ENCODE data around the gene GPR12. TPM values are rescaled to one million over a fixed set of nuclear protein-coding genes. Genes with fewer than 3 reads are reported as not detected.
A peak's percentile ranks its signal among the peaks of the same experiment; 100 is the strongest.

The GPR12 gene, protein sequence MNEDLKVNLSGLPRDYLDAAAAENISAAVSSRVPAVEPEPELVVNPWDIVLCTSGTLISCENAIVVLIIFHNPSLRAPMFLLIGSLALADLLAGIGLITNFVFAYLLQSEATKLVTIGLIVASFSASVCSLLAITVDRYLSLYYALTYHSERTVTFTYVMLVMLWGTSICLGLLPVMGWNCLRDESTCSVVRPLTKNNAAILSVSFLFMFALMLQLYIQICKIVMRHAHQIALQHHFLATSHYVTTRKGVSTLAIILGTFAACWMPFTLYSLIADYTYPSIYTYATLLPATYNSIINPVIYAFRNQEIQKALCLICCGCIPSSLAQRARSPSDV
- total RNA-seq (2012; rRNA removed): not detected in 2 replicates

DNA sequence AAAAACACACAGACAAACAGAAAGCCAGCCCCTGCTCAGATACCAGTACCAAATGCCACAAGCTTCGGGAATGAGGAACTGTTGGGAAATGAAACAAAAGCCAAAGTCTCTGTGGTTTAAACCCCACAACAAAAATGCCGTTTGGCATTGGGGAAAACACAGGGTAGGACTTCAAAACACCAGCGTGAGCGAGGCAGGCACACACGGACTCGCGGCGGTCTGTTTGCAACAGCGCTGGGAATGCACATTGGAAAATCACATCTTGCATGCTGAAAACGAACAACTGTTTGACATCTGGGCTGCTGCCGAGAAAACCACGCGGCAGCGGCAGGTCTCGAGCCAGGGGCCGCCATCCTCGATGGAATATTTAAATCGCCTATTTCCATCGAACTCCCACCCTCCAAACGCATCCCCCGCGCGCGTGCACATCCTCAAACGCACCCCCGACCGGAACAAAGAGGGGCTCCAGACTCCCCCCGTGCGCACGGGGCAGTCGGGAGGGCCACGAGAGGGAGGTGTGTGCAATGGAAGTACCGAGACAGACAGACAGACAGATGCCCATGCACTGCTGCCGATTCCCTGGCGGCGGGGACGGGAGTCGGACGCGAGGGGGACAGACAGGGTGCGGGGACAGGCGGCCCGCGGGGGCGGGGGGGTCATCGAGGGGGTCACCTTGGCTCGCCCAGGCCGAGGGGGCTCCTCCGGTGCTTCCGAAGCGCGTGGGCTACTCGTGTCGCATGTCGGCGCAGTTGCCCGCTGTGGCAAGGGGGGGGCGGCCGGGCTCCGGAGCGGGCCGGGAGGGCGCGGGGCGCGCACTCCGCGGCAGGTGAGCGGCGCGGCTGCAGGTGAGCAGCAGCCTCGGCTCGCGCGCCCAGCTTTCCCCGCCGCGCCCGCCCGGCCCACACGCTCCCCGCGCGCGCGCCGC lies at the start of gene GPR12:
TSS of gene GPR12 (minus strand) at position 880 of the 925 bp plus-strand sequence. CDS start 959 bp downstream, outside the sequence.
- peaks cover 73% of the 10 kb centered on the region for H3K27me3 ChIP-seq (ENCODE audit: control insufficient read depth, insufficient read depth, low read length)
- peaks cover 6% of the 10 kb centered on the region for H3K4me1 ChIP-seq (ENCODE audit: control insufficient read depth, insufficient read depth, low read length)
- no peaks in the 10 kb centered on the region for H3K9me3 ChIP-seq (replicated peaks; ENCODE audit: low read length)
- H3K36me3 ChIP-seq (ENCODE audit: insufficient read depth, low read length): no peaks in the 10 kb centered on the region
- peak within 1 kb of the TSS; percentile 78 for H3K4me2 ChIP-seq (ENCODE audit: low read length)
- H3K9ac ChIP-seq (ENCODE audit: low read depth, low read length): no peak within 1 kb of the TSS
- H3K4me3 ChIP-seq (ENCODE audit: low read length): peak within 1 kb of the TSS; percentile 35

DNA sequence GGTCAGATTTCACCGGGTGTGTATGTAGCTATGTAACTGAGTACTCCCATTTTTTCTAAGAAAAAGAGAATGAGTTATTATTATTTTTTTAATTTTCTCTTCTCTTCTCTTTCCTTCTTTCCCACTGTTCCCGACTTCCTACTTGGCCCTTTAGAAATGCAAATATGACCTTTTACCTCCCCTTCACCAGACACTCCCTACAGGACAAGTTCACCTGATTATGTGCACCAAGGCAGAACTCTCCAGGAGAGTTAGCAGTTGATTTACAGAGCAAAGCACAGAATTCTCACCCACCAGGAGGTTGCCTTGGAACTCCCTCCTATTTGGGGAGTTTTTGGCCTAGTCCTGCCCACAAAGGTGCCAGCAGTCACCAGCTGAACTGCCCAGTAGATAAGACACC lies 49.5 kb upstream of the GPR12 start:
- Histone ChIP-seq H3K27me3 (ENCODE audit: control insufficient read depth, insufficient read depth, low read length) (peaks cover 5% of the 10 kb centered on the region), H3K9me3 (replicated peaks; ENCODE audit: low read length) (no peaks in the 10 kb centered on the region), H3K9ac (ENCODE audit: low read depth, low read length) (no peak overlapping the region), H3K36me3 (ENCODE audit: insufficient read depth, low read length) (no peaks in the 10 kb centered on the region), H3K4me1 (ENCODE audit: control insufficient read depth, insufficient read depth, low read length) (no peaks in the 10 kb centered on the region), H3K4me3 (ENCODE audit: low read length) (no peak overlapping the region), H3K4me2 (ENCODE audit: low read length) (no peak overlapping the region)

DNA sequence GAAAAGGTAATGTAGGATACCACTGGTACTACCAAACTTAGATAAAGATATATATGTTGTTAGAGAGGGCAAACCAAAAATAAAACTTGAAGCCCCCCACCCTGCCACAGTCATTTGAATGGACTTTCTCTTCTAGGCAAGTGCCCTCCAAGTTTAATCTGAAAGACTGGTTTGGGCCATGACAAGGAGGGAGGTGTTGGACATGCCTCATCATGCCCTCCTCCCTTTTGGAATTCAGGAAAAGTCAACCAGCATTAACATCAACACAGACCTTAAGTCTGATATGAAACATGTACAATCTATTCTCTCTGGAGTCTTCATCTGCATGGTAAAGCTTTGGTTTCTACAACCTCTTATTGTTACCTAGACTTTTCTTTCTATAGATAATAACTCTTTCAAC lies 46.3 kb upstream of the GPR12 start:
- Histone ChIP-seq H3K36me3 (ENCODE audit: insufficient read depth, low read length) (no peaks in the 10 kb centered on the region), H3K4me2 (ENCODE audit: low read length) (no peak overlapping the region), H3K9ac (ENCODE audit: low read depth, low read length) (no peak overlapping the region), H3K9me3 (replicated peaks; ENCODE audit: low read length) (no peaks in the 10 kb centered on the region), H3K4me1 (ENCODE audit: control insufficient read depth, insufficient read depth, low read length) (no peaks in the 10 kb centered on the region), H3K27me3 (ENCODE audit: control insufficient read depth, insufficient read depth, low read length) (peaks cover 14% of the 10 kb centered on the region), H3K4me3 (ENCODE audit: low read length) (no peak overlapping the region)

DNA sequence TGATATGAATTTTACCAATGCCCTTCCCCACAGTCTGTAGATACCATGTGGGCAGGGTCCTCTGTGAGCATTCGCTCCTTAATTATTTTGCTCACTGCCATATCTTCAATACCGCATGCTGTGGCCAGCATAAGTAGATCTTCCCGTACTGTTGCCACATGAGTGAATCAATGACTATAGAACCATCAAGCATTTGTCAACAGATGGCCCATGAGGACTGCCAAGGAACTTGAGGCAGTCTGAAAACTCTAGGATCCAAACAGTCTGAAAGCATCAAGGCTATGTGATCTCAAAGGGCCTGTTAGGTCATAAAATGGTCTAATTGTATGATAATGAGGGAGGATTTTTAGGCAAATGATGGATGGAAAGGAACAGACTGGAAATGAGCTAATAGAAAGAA lies 27.4 kb upstream of the GPR12 start:
- H3K4me1 ChIP-seq (ENCODE audit: control insufficient read depth, insufficient read depth, low read length): no peaks in the 10 kb centered on the region
- H3K36me3 ChIP-seq (ENCODE audit: insufficient read depth, low read length): no peaks in the 10 kb centered on the region
- no peak overlapping the region for H3K4me3 ChIP-seq (ENCODE audit: low read length)
- peaks cover 19% of the 10 kb centered on the region for H3K27me3 ChIP-seq (ENCODE audit: control insufficient read depth, insufficient read depth, low read length)
- no peak overlapping the region for H3K9ac ChIP-seq (ENCODE audit: low read depth, low read length)
- no peaks in the 10 kb centered on the region for H3K9me3 ChIP-seq (replicated peaks; ENCODE audit: low read length)
- H3K4me2 ChIP-seq (ENCODE audit: low read length): no peak overlapping the region

DNA sequence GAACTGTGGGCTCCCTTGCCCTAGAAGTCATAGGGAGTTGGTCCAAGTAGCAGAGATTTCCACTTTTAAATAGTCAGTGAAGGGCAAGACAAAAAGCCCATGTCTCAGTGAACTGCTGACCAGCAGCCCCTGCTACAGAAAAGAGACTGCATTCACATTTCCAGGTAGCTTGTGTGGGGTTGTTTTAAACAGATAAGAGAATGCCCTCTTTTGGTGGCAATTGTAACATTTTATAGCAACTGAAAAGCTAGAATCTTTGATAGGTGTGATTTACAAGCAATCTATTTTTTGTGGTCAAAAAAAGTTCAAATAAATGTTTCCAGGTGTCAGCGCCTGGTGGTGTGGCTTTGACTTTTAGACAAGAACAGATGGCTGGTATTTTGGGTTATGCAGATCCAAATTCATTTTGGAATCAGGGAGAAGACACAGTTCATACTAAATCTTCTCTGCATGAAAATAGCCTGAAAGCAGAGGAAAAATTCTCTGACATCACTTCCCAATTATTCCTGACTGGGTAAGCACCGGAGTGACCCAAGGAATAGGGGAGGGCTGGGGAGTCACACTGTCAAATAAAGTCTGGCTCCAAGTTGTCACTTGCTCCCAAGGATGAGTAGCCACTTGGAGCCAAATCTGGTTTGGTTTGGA lies 26.2 kb upstream of the GPR12 start:
- Histone ChIP-seq H3K36me3 (ENCODE audit: insufficient read depth, low read length) (no peaks in the 10 kb centered on the region), H3K27me3 (ENCODE audit: control insufficient read depth, insufficient read depth, low read length) (peaks cover 19% of the 10 kb centered on the region), H3K4me2 (ENCODE audit: low read length) (no peak overlapping the region), H3K9ac (ENCODE audit: low read depth, low read length) (no peak overlapping the region), H3K4me1 (ENCODE audit: control insufficient read depth, insufficient read depth, low read length) (no peaks in the 10 kb centered on the region), H3K4me3 (ENCODE audit: low read length) (no peak overlapping the region), H3K9me3 (replicated peaks; ENCODE audit: low read length) (no peaks in the 10 kb centered on the region)

DNA sequence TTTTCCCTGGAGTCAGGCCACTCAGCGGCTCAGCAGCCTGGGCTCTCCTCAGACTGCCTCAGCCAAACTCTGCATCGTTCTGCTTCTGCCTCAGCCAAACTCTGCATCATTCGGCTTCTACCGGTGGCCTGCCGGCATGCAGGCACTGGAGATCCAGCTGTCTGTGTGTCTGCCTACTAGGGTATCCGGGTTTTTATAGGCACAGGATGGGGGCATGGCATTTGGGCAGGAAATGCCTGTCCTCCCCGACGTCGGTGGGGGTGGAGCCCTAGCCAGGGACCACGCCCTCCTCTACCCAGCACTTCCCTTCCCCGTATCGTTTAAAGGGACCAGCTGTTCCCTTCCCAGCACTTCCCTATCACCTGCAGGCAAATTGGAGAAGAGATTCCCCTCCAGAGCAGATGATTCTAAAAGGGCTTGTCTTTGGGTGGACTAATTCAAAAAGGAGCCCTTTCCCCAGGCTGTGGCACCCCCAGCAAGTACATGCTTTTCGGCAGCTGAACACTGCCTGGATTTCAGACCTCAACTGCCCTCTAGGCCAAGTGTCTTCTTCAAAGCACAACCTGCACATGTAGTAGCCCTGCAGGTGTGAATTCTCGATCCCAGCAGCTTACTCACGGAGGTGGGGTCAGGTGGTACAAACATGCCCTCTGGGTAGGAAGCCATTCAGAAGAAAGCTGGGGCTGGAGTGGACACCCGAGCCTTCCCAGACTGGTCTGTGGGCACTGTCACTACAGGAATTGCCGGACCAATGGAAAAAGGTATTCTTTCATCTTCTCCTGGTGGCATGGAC lies 25.4 kb upstream of the GPR12 start:
- no peaks in the 10 kb centered on the region for H3K36me3 ChIP-seq (ENCODE audit: insufficient read depth, low read length)
- peaks cover 19% of the 10 kb centered on the region for H3K27me3 ChIP-seq (ENCODE audit: control insufficient read depth, insufficient read depth, low read length)
- H3K4me2 ChIP-seq (ENCODE audit: low read length): peak overlapping the region; percentile 32
- no peak overlapping the region for H3K4me3 ChIP-seq (ENCODE audit: low read length)
- no peak overlapping the region for H3K9ac ChIP-seq (ENCODE audit: low read depth, low read length)
- no peaks in the 10 kb centered on the region for H3K9me3 ChIP-seq (replicated peaks; ENCODE audit: low read length)
- H3K4me1 ChIP-seq (ENCODE audit: control insufficient read depth, insufficient read depth, low read length): no peaks in the 10 kb centered on the region

DNA sequence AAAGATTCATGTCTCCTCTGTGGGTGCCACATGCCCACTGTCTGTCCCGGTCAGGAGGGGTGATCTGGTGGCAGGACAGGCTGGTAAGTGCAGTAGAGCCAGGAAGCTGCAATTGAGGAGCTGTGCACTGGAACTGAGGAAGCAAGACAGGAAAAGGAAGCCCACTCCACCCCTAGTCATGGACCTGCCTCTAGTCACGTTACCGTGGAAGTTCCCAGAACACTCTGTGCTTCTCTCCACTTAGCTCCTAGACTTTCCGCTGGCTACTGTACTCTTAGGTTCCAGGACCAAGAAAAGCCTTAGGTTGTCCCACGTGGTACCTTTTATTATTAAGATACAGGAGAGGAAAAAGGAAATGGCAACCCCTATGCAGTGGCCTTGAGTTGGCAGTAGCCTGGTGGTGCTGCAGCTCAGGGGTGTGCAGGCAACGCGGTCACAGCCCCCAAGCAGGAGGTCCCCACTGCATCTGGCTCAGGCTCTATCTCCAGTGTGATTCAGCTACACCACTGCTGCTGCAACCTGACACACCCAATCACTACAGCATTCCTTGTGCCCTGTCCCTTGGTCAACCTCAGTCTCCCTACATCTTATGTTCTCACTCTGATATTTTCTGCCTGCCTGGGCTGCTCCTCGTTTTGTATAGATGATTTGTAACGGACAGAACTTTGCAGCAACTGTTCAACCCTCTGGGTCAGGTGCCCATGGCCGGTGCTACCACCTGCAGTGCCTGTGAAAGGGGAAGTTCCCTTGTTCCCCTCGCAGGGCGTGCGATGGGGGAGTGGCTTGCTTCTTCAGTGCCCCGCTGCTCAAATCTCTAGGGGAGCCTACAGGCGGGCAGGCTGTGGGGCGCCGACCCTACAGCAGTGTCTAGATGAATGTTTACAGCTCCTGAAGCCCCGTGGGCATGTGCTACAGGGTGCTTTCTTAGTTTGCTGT lies 24.4 kb upstream of the GPR12 start:
- no peaks in the 10 kb centered on the region for H3K36me3 ChIP-seq (ENCODE audit: insufficient read depth, low read length)
- no peak overlapping the region for H3K9ac ChIP-seq (ENCODE audit: low read depth, low read length)
- H3K4me3 ChIP-seq (ENCODE audit: low read length): no peak overlapping the region
- no peaks in the 10 kb centered on the region for H3K9me3 ChIP-seq (replicated peaks; ENCODE audit: low read length)
- no peak overlapping the region for H3K4me2 ChIP-seq (ENCODE audit: low read length)
- H3K4me1 ChIP-seq (ENCODE audit: control insufficient read depth, insufficient read depth, low read length): no peaks in the 10 kb centered on the region
- peaks cover 19% of the 10 kb centered on the region for H3K27me3 ChIP-seq (ENCODE audit: control insufficient read depth, insufficient read depth, low read length)

DNA sequence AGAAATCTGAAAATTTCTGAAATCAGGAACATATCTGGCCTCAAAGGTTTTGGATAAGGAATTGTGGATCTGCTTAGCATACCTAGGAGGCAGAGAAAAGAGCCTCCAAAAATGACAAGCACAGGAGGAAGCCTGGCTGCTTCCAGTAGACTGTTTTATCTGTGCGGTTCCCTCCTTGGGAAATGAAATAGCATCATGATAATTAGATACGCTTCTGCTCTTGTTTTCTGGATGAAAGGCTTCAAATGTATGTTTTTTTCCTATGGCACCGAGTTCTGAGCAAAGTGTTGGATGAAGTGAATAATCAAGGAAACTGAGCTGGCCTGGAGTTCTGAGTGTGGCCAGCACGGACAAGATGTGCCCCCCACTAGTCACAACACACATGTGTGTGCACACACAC lies 19.8 kb upstream of the GPR12 start:
- Histone ChIP-seq H3K9me3 (replicated peaks; ENCODE audit: low read length) (no peaks in the 10 kb centered on the region), H3K4me3 (ENCODE audit: low read length) (no peak overlapping the region), H3K36me3 (ENCODE audit: insufficient read depth, low read length) (no peaks in the 10 kb centered on the region), H3K27me3 (ENCODE audit: control insufficient read depth, insufficient read depth, low read length) (no peaks in the 10 kb centered on the region), H3K9ac (ENCODE audit: low read depth, low read length) (no peak overlapping the region), H3K4me1 (ENCODE audit: control insufficient read depth, insufficient read depth, low read length) (no peaks in the 10 kb centered on the region), H3K4me2 (ENCODE audit: low read length) (no peak overlapping the region)

DNA sequence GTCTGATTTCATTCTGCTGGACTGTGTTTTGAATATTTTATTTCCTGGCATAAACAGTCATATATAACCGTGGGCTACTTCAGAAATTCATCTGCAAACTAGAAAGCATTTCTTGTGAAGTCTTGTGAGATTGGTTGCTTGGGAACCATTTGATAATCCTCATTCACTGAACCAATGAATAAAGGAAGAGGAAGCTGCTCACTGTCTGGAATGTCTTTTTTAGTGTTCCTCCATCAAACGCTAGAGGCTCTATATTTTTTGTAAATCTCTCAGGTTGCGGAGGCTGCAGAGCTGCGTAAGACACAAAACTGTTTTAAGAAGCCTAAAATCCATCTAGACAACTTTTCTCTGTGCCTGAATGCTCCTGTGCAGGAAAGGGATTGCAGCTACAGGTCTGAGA lies 18.7 kb upstream of the GPR12 start:
- Histone ChIP-seq H3K36me3 (ENCODE audit: insufficient read depth, low read length) (no peaks in the 10 kb centered on the region), H3K4me2 (ENCODE audit: low read length) (no peak overlapping the region), H3K4me1 (ENCODE audit: control insufficient read depth, insufficient read depth, low read length) (no peaks in the 10 kb centered on the region), H3K9me3 (replicated peaks; ENCODE audit: low read length) (no peaks in the 10 kb centered on the region), H3K9ac (ENCODE audit: low read depth, low read length) (no peak overlapping the region), H3K4me3 (ENCODE audit: low read length) (no peak overlapping the region), H3K27me3 (ENCODE audit: control insufficient read depth, insufficient read depth, low read length) (no peaks in the 10 kb centered on the region)

DNA sequence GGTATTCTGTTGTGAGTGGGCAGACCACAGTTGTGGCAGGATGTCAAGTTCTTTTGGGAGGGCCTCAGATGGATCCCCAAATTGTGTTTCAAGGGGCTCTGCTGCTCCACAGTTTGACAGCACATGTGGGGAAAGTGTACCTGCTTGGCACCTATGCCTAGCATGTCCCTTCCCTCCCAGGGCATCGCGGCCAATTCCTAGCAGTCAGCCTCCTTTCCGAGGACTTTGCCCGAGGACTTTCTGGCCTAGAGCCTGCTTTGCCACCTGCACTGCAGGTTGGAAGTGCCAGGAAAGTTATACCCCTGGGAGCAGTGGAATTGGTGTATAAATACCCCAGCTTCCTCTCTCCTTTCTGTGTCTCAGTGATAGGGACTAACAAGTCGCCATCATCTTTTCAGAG lies 11.9 kb upstream of the GPR12 start:
- Histone ChIP-seq H3K9me3 (replicated peaks; ENCODE audit: low read length) (no peaks in the 10 kb centered on the region), H3K4me1 (ENCODE audit: control insufficient read depth, insufficient read depth, low read length) (no peaks in the 10 kb centered on the region), H3K36me3 (ENCODE audit: insufficient read depth, low read length) (no peaks in the 10 kb centered on the region), H3K4me2 (ENCODE audit: low read length) (no peak overlapping the region), H3K9ac (ENCODE audit: low read depth, low read length) (no peak overlapping the region), H3K4me3 (ENCODE audit: low read length) (no peak overlapping the region), H3K27me3 (ENCODE audit: control insufficient read depth, insufficient read depth, low read length) (peaks cover 3% of the 10 kb centered on the region)
